KMS-11 (cell line): Measurements from ENCODE around the gene PMFBP1.

Experiments
- H2AFZ ChIP-seq: fragments of 200-600 bp; sonication (generic); 2 replicates; pipeline ENCODE4 v1.6.1; 2016; ENCODE audit warnings: antibody characterized with exemption, mixed run types, low read depth
- H3K27ac ChIP-seq: fragments of 200-600 bp; sonication (generic); 2 replicates; pipeline ENCODE4 v1.6.1; 2016; ENCODE audit warnings: mild to moderate bottlenecking, mixed run types
- H3K27me3 ChIP-seq: fragments of 200-600 bp; sonication (generic); 2 replicates; pipeline ENCODE4 v1.6.1; 2017; ENCODE audit warnings: mild to moderate bottlenecking, low read depth, mixed run types, moderate library complexity; ENCODE audit not compliant: insufficient read depth
- H3K36me3 ChIP-seq: fragments of 200-600 bp; sonication (generic); 2 replicates; pipeline ENCODE4 v1.6.1; 2017; ENCODE audit warnings: mild to moderate bottlenecking, mixed run types; ENCODE audit not compliant: insufficient read depth
- H3K4me1 ChIP-seq: fragments of 200-600 bp; sonication (generic); 2 replicates; pipeline ENCODE4 v1.6.1; 2016; ENCODE audit warnings: mild to moderate bottlenecking, low read depth, mixed run types; ENCODE audit not compliant: poor library complexity, severe bottlenecking
- H3K4me2 ChIP-seq: fragments of 200-600 bp; sonication (generic); 2 replicates; pipeline ENCODE4 v1.7.0; 2016; ENCODE audit warnings: mild to moderate bottlenecking, mixed run types
- H3K4me3 ChIP-seq: fragments of 200-600 bp; sonication (generic); IDR thresholded peaks from 2 replicates; pipeline ENCODE4 v1.6.1; 2017; ENCODE audit warnings: low read depth, low read length, mixed read lengths; ENCODE audit not compliant: insufficient read depth
- H3K79me2 ChIP-seq: fragments of 200-600 bp; sonication (generic); 2 replicates; pipeline ENCODE4 v1.6.1; 2016; ENCODE audit warnings: low read depth, mixed run types; ENCODE audit not compliant: insufficient read depth
- H3K9ac ChIP-seq: fragments of 200-600 bp; sonication (generic); 2 replicates; pipeline ENCODE4 v1.6.1; 2016; ENCODE audit warnings: mild to moderate bottlenecking, mixed run types
- H4K20me1 ChIP-seq: fragments of 200-600 bp; sonication (generic); 2 replicates; pipeline ENCODE4 v1.6.1; 2016; ENCODE audit warnings: mild to moderate bottlenecking, mixed run types; ENCODE audit not compliant: insufficient read depth
- CTCF ChIP-seq: fragments of 200-600 bp; sonication (generic); conservative IDR thresholded peaks from 2 replicates; pipeline ENCODE4 v1.6.1; 2017; ENCODE audit warnings: low read depth, mild to moderate bottlenecking, antibody characterized with exemption, low read length, moderate library complexity, mixed read lengths

Gene PMFBP1

GRCh38 chr16:72210072-72210471 lies 38.1 kb upstream of the PMFBP1 start:
- Histone ChIP-seq H3K9ac (no peak overlapping the region), H2AFZ (no peak overlapping the region)
- no peak for TF ChIP-seq CTCF

GRCh38 chr16:72206299-72206698 lies 34.3 kb upstream of the PMFBP1 start:
- no peaks in the 10 kb centered on the region for H4K20me1 ChIP-seq
- H3K4me1 ChIP-seq: no peaks in the 10 kb centered on the region
- H3K9ac ChIP-seq: no peak overlapping the region
- H3K79me2 ChIP-seq: no peaks in the 10 kb centered on the region
- no peak overlapping the region for H2AFZ ChIP-seq
- H3K4me2 ChIP-seq: no peak overlapping the region
- H3K27me3 ChIP-seq: no peaks in the 10 kb centered on the region
- no peaks in the 10 kb centered on the region for H3K36me3 ChIP-seq
- H3K27ac ChIP-seq: no peak overlapping the region
- no peak for TF ChIP-seq CTCF
- H3K4me3 ChIP-seq: no peak overlapping the region

More at GRCh38 chr16:72210072-72210471, 38.1 kb upstream of the PMFBP1 start:
- no peaks in the 10 kb centered on the region for H3K4me1 ChIP-seq
- no peak overlapping the region for H3K4me3 ChIP-seq
- no peaks in the 10 kb centered on the region for H3K79me2 ChIP-seq
- no peaks in the 10 kb centered on the region for H4K20me1 ChIP-seq
- no peak overlapping the region for H3K27ac ChIP-seq
- H3K4me2 ChIP-seq: no peak overlapping the region
- no peaks in the 10 kb centered on the region for H3K27me3 ChIP-seq
- H3K36me3 ChIP-seq: no peaks in the 10 kb centered on the region

- H2AFZ ChIP-seq: no peak overlapping the region
- H3K79me2 ChIP-seq: no peaks in the 10 kb centered on the region
- no peaks in the 10 kb centered on the region for H3K27me3 ChIP-seq
- H3K27ac ChIP-seq: no peak overlapping the region
- no peak for TF ChIP-seq CTCF
- H4K20me1 ChIP-seq: no peaks in the 10 kb centered on the region
- no peak overlapping the region for H3K4me3 ChIP-seq
- no peaks in the 10 kb centered on the region for H3K4me1 ChIP-seq
- no peak overlapping the region for H3K9ac ChIP-seq
- no peak overlapping the region for H3K4me2 ChIP-seq
- no peaks in the 10 kb centered on the region for H3K36me3 ChIP-seq
These were observed 31.4 kb upstream of the PMFBP1 start for GRCh38 chr16:72203401-72203800.

- TF ChIP-seq CTCF: no peak
- Histone ChIP-seq H3K4me3 (no peak overlapping the region), H3K36me3 (no peaks in the 10 kb centered on the region), H3K9ac (no peak overlapping the region), H4K20me1 (no peaks in the 10 kb centered on the region), H3K4me1 (no peaks in the 10 kb centered on the region), H3K79me2 (no peaks in the 10 kb centered on the region), H3K27me3 (no peaks in the 10 kb centered on the region), H3K27ac (no peak overlapping the region), H3K4me2 (no peak overlapping the region), H2AFZ (no peak overlapping the region)
These were observed 30.1 kb upstream of the PMFBP1 start for GRCh38 chr16:72202014-72202413.
